ENCODE measurements around the gene DNAJB12.
"Not testable (repeated sequence)": the region's sequence is repeated elsewhere in the genome, so short reads cannot be mapped to it uniquely, and the experiment has no call there.

Gene DNAJB12

GRCh38 chr10:72329290-72330068 is 25.2 kb downstream of the DNAJB12 start:
- DNase-seq = no peak

GRCh38 chr10:72328829-72329204 is 25.9 kb downstream of the DNAJB12 start:
- DNase-seq = no peak

GRCh38 chr10:72328045-72328828 is 26.5 kb downstream of the DNAJB12 start:
- DNase-seq = no peak

GRCh38 chr10:72326665-72327603 is 27.8 kb downstream of the DNAJB12 start:
- DNase-seq = peak; percentile 74

- not testable (repeated sequence) for DNase-seq
Measured at GRCh38 chr10:72325243-72326175, 29.2 kb downstream of the DNAJB12 start.

- no peak for DNase-seq
Measured at GRCh38 chr10:72323771-72324191, 30.9 kb downstream of the DNAJB12 start.

GRCh38 chr10:72323108-72323749 is 31.5 kb downstream of the DNAJB12 start:
- no peak for DNase-seq

- no peak for DNase-seq
Measured at GRCh38 chr10:72322280-72323058, 32.2 kb downstream of the DNAJB12 start.

- DNase-seq = no peak
Measured at GRCh38 chr10:72322030-72322279, 32.8 kb downstream of the DNAJB12 start.

- DNase-seq = no peak
Measured at GRCh38 chr10:72321248-72322029, 33.3 kb downstream of the DNAJB12 start.

GRCh38 chr10:72320676-72321247 is 34.0 kb downstream of the DNAJB12 start:
- DNase-seq = peak; percentile 84

- DNase-seq = peak; percentile 86
Measured at GRCh38 chr10:72319416-72320254, 35.1 kb downstream of the DNAJB12 start.

GRCh38 chr10:72318418-72319262 is 36.1 kb downstream of the DNAJB12 start:
- no peak for DNase-seq

GRCh38 chr10:72316748-72317435 is 37.8 kb downstream of the DNAJB12 start:
- no peak for DNase-seq

GRCh38 chr10:72316386-72316700 is 38.4 kb downstream of the DNAJB12 start:
- DNase-seq = no peak

GRCh38 chr10:72315611-72316385 is 38.9 kb downstream of the DNAJB12 start:
- DNase-seq = no peak

Measured in stimulated activated CD4-positive, alpha-beta T cell treated with anti-CD3 and anti-CD28 coated beads, Interleukin-4, amount 100 ng/mL, for 24 hours (primary cell).